ENCODE measurements around the gene GOLIM4. TPM values are rescaled to one million over a fixed set of nuclear protein-coding genes. Genes with fewer than 3 reads are reported as not detected.
A peak's percentile ranks its signal among the peaks of the same experiment; 100 is the strongest.

Gene GOLIM4
- total and polyA plus RNA-seq, 2 of the 13 experiments (the other 11 are each of a cell fraction or from before 2014, with no cell fraction given) = 10.9 to 47.7 TPM

- TF ChIP-seq, protein P1, sequence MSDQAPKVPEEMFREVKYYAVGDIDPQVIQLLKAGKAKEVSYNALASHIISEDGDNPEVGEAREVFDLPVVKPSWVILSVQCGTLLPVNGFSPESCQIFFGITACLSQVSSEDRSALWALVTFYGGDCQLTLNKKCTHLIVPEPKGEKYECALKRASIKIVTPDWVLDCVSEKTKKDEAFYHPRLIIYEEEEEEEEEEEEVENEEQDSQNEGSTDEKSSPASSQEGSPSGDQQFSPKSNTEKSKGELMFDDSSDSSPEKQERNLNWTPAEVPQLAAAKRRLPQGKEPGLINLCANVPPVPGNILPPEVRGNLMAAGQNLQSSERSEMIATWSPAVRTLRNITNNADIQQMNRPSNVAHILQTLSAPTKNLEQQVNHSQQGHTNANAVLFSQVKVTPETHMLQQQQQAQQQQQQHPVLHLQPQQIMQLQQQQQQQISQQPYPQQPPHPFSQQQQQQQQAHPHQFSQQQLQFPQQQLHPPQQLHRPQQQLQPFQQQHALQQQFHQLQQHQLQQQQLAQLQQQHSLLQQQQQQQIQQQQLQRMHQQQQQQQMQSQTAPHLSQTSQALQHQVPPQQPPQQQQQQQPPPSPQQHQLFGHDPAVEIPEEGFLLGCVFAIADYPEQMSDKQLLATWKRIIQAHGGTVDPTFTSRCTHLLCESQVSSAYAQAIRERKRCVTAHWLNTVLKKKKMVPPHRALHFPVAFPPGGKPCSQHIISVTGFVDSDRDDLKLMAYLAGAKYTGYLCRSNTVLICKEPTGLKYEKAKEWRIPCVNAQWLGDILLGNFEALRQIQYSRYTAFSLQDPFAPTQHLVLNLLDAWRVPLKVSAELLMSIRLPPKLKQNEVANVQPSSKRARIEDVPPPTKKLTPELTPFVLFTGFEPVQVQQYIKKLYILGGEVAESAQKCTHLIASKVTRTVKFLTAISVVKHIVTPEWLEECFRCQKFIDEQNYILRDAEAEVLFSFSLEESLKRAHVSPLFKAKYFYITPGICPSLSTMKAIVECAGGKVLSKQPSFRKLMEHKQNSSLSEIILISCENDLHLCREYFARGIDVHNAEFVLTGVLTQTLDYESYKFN (CRISPR knock-in tag; conservative IDR thresholded peaks at IDR 0.05) = peak; percentile 84
- TF ChIP-seq RXRA (CRISPR knock-in tag; IDR thresholded peaks at IDR 0.05) = no peak
- no peak for TF ChIP-seq SOX5 (CRISPR knock-in tag; IDR thresholded peaks at IDR 0.05; ENCODE audit: borderline replicate concordance)
- TF ChIP-seq CREB3 (CRISPR knock-in tag; IDR thresholded peaks at IDR 0.05) = no peak
- TF ChIP-seq ZSCAN12 (CRISPR knock-in tag; IDR thresholded peaks at IDR 0.05) = no peak
- no peak for TF ChIP-seq NFRKB (IDR thresholded peaks at IDR 0.05)
- TF ChIP-seq PHB2 (IDR thresholded peaks at IDR 0.05; ENCODE audit: partially characterized antibody) = no peak
- TF ChIP-seq RELA (CRISPR knock-in tag; IDR thresholded peaks at IDR 0.05) = no peak
- TF ChIP-seq, protein P2, sequence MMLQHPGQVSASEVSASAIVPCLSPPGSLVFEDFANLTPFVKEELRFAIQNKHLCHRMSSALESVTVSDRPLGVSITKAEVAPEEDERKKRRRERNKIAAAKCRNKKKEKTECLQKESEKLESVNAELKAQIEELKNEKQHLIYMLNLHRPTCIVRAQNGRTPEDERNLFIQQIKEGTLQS (CRISPR knock-in tag; IDR thresholded peaks at IDR 0.05) = no peak
- no peak for TF ChIP-seq TAF1 (CRISPR knock-in tag; IDR thresholded peaks at IDR 0.05)
- TF ChIP-seq U2AF1 (optimal IDR thresholded peaks at IDR 0.05; ENCODE audit: low read depth, low read length) = no peak
- TF ChIP-seq, protein P3, sequence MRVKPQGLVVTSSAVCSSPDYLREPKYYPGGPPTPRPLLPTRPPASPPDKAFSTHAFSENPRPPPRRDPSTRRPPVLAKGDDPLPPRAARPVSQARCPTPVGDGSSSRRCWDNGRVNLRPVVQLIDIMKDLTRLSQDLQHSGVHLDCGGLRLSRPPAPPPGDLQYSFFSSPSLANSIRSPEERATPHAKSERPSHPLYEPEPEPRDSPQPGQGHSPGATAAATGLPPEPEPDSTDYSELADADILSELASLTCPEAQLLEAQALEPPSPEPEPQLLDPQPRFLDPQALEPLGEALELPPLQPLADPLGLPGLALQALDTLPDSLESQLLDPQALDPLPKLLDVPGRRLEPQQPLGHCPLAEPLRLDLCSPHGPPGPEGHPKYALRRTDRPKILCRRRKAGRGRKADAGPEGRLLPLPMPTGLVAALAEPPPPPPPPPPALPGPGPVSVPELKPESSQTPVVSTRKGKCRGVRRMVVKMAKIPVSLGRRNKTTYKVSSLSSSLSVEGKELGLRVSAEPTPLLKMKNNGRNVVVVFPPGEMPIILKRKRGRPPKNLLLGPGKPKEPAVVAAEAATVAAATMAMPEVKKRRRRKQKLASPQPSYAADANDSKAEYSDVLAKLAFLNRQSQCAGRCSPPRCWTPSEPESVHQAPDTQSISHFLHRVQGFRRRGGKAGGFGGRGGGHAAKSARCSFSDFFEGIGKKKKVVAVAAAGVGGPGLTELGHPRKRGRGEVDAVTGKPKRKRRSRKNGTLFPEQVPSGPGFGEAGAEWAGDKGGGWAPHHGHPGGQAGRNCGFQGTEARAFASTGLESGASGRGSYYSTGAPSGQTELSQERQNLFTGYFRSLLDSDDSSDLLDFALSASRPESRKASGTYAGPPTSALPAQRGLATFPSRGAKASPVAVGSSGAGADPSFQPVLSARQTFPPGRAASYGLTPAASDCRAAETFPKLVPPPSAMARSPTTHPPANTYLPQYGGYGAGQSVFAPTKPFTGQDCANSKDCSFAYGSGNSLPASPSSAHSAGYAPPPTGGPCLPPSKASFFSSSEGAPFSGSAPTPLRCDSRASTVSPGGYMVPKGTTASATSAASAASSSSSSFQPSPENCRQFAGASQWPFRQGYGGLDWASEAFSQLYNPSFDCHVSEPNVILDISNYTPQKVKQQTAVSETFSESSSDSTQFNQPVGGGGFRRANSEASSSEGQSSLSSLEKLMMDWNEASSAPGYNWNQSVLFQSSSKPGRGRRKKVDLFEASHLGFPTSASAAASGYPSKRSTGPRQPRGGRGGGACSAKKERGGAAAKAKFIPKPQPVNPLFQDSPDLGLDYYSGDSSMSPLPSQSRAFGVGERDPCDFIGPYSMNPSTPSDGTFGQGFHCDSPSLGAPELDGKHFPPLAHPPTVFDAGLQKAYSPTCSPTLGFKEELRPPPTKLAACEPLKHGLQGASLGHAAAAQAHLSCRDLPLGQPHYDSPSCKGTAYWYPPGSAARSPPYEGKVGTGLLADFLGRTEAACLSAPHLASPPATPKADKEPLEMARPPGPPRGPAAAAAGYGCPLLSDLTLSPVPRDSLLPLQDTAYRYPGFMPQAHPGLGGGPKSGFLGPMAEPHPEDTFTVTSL (CRISPR knock-in tag; IDR thresholded peaks at IDR 0.05; ENCODE audit: borderline replicate concordance) = peak; percentile 76; the same call in 1 of the 2 replicates
- TF ChIP-seq NFYC (CRISPR knock-in tag; IDR thresholded peaks at IDR 0.05) = no peak
- no peak for TF ChIP-seq NCOR1 (IDR thresholded peaks at IDR 0.05; ENCODE audit: borderline replicate concordance, low read length)
- TF ChIP-seq ERF (CRISPR knock-in tag; IDR thresholded peaks at IDR 0.05) = no peak
- TF ChIP-seq HOXA5 (CRISPR knock-in tag; IDR thresholded peaks at IDR 0.05) = no peak
- TF ChIP-seq KLF13 (CRISPR knock-in tag; IDR thresholded peaks at IDR 0.05) = no peak
- TF ChIP-seq ZNF710 (CRISPR knock-in tag; IDR thresholded peaks at IDR 0.05; ENCODE audit: borderline replicate concordance) = peak; percentile 78; the same call in 1 of the 2 replicates
Measured at GRCh38 chr3:167976516-167977361, 119.0 kb downstream of the GOLIM4 start (continued).

Data from HepG2 (cell line).